MCF 10A (cell line): ENCODE measurements around the gene CAST. TPM values are rescaled to one million over a fixed set of nuclear protein-coding genes. Genes with fewer than 3 reads are reported as not detected.

Source experiments
- BruUV-seq: library from RNA; stranded (reverse); fragments of 400-500 nt; replicated peaks from 2 replicates; lab custom pipeline; 2021; lab: Mats Ljungman, UMichigan
- CTCF ChIA-PET: fragments of 300-600 bp; sonication (Branson Sonifier 250); formaldehyde crosslinking; extraction: SDS; loops from one replicate; lab custom pipeline; 2021; ENCODE audit warnings: antibody characterized with exemption, inconsistent platforms; lab: Yijun Ruan, JAX
- POLR2A ChIA-PET: fragments of 300-600, 350-650 bp; sonication (Branson Sonifier 250); formaldehyde crosslinking; extraction: SDS; loops from one replicate; lab custom pipeline; 2020; ENCODE audit warnings: antibody characterized with exemption, inconsistent platforms; lab: Yijun Ruan, JAX
- DNase-seq: peaks from one replicate; pipeline ENCODE4 v3.0.0-alpha.2; 2018; ENCODE audit not compliant: unreplicated experiment
- H3K27ac Mint-ChIP-seq: one replicate; pipeline ENCODE4 v1.8.0; 2022; ENCODE audit warnings: mild to moderate bottlenecking, low read depth, mixed read lengths; ENCODE audit not compliant: unreplicated experiment
- H3K27me3 Mint-ChIP-seq: one replicate; pipeline ENCODE4 v1.8.0; 2022; ENCODE audit warnings: mixed read lengths; ENCODE audit not compliant: insufficient read depth, unreplicated experiment
- H3K36me3 Mint-ChIP-seq: one replicate; pipeline ENCODE4 v1.8.0; 2022; ENCODE audit warnings: mild to moderate bottlenecking, moderate library complexity, mixed read lengths; ENCODE audit not compliant: insufficient read depth, unreplicated experiment
- H3K4me1 Mint-ChIP-seq: one replicate; pipeline ENCODE4 v1.8.0; 2022; ENCODE audit warnings: mixed read lengths; ENCODE audit not compliant: insufficient read depth, unreplicated experiment
- H3K4me3 Mint-ChIP-seq: one replicate; pipeline ENCODE4 v1.8.0; 2022; ENCODE audit warnings: mild to moderate bottlenecking, moderate library complexity, mixed read lengths; ENCODE audit not compliant: unreplicated experiment
- H3K9me3 Mint-ChIP-seq: one replicate; pipeline ENCODE4 v1.8.0; 2022; ENCODE audit warnings: mixed read lengths; ENCODE audit not compliant: unreplicated experiment
- intact Hi-C: fragments of 100-400 bp; cut with micrococcal nuclease; formaldehyde crosslinking; loops from 2 replicates; pipeline ENCODE4 v1.14.1; 2022
- total RNA-seq: library from RNA; stranded (reverse); gene quantifications from 2 replicates; pipeline ENCODE4 v1.2.3, GENCODE V29; 2022
- TF ChIP-seq, protein P1 (sequence below): fragments of 200-600 bp; IDR thresholded peaks from one replicate; pipeline ENCODE4 v1.8.0; 2022; ENCODE audit warnings: antibody characterized with exemption, mild to moderate bottlenecking; ENCODE audit not compliant: unreplicated experiment

CAST gene
- total RNA-seq, 1 experiment from 2014 or later, result 351 TPM

DNA sequence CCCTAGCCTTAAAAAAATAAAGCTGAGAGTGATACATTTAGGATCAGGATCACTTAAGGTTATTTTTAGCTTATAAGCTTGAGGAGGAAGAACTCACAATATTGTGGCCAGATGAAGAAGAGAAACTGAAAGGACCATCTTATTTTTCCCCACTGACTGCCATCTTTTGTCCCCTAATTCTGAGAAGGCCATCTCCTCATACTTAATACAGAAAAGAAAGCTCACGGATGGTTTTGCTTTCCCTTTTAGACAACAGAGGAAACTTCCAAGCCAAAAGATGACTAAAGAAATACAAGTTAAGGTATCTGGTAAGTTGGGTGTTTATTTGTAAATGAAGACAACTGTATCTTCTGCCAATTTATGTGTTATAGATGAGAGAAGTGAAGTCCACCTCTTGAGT is 109.2 kb downstream of the CAST start:
- Mint-ChIP-seq H3K27ac (peak overlapping the region; percentile 49), H3K9me3 (no peaks in the 10 kb centered on the region), H3K4me3 (no peak overlapping the region), H3K4me1 (no peaks in the 10 kb centered on the region), H3K36me3 (peaks cover 92% of the 10 kb centered on the region), H3K27me3 (no peaks in the 10 kb centered on the region)
- TF ChIP-seq, protein P1, sequence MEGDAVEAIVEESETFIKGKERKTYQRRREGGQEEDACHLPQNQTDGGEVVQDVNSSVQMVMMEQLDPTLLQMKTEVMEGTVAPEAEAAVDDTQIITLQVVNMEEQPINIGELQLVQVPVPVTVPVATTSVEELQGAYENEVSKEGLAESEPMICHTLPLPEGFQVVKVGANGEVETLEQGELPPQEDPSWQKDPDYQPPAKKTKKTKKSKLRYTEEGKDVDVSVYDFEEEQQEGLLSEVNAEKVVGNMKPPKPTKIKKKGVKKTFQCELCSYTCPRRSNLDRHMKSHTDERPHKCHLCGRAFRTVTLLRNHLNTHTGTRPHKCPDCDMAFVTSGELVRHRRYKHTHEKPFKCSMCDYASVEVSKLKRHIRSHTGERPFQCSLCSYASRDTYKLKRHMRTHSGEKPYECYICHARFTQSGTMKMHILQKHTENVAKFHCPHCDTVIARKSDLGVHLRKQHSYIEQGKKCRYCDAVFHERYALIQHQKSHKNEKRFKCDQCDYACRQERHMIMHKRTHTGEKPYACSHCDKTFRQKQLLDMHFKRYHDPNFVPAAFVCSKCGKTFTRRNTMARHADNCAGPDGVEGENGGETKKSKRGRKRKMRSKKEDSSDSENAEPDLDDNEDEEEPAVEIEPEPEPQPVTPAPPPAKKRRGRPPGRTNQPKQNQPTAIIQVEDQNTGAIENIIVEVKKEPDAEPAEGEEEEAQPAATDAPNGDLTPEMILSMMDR, result no peak
- ChIA-PET CTCF (interaction anchor here (1.0 to 4.3 kb wide), 4 partner anchors 9 to 392 kb away, joined by 4 to 22 read pairs (median 8); no protein-coding TSS in a partner anchor), POLR2A (interaction anchor here (1.5 kb wide), 1 partner anchor 10 kb away, joined by 6 read pairs; no protein-coding TSS in a partner anchor)
- intact Hi-C loops, result no loop called here
- no TSS peak for BruUV-seq
- no peak for DNase-seq

DNA sequence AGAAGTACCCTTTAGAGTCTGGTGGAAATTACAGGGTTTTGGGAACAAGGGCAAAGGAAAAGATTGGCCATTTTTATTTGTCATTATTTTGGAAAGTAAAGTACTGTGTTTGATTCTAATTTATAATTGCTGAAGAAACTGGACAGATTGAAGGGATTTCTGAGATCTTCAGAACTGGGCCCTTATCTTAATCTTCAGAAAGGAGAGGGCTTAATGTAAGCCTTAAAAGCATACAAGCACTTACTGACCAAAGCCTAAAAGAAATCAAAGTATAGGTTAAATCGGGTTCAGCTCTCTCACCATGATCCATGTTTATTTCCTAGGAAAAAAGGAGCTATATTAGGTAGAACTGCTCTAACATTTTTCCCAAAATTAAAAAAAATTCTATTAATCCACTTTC is 109.9 kb downstream of the CAST start:
- Mint-ChIP-seq H3K4me1 (no peaks in the 10 kb centered on the region), H3K27me3 (no peaks in the 10 kb centered on the region), H3K36me3 (peaks cover 90% of the 10 kb centered on the region), H3K4me3 (no peak overlapping the region), H3K9me3 (no peaks in the 10 kb centered on the region), H3K27ac (peak overlapping the region; percentile 49)
- ChIA-PET CTCF (interaction anchor here (3.1 kb wide), 1 partner anchor 9 kb away, joined by 11 read pairs; no protein-coding TSS in a partner anchor), POLR2A (no interaction called here)
- no peak for DNase-seq
- intact Hi-C loops, result no loop called here
- TF ChIP-seq, protein P1, result no peak
- no TSS peak for BruUV-seq

DNA sequence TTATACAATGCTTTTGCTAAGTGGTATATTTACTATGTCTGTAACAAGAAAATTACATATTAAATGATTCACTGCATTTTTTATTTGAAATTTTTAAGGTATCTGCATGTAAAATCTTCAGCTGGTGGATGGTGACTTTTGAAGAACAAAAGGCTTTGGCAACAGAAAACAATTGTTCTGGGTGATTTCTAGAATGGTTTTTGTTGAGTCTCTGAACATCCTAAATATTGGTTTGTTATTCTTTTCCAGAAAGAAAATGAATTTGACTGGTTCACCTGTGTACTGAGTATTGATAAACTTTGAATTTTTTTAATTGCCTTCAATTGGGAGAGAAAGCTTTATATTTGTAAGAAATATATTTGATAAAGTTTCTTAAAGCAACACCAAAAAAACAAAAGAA is 110.4 kb downstream of the CAST start:
- CTCF ChIA-PET, result interaction anchor here (0.7 to 3.1 kb wide), 3 partner anchors 10 to 315 kb away, joined by 3 to 11 read pairs (median 3); no protein-coding TSS in a partner anchor
- Mint-ChIP-seq H3K4me3 (no peak overlapping the region), H3K36me3 (peaks cover 90% of the 10 kb centered on the region), H3K9me3 (no peaks in the 10 kb centered on the region), H3K27me3 (no peaks in the 10 kb centered on the region), H3K4me1 (no peaks in the 10 kb centered on the region), H3K27ac (no peak overlapping the region)
- POLR2A ChIA-PET, result interaction anchor here (0.7 kb wide), 1 partner anchor 1999 kb away, joined by 3 read pairs; no protein-coding TSS in a partner anchor
- DNase-seq, result no peak
- BruUV-seq, result no TSS peak
- TF ChIP-seq, protein P1, result no peak
- intact Hi-C loops, result no loop called here

DNA sequence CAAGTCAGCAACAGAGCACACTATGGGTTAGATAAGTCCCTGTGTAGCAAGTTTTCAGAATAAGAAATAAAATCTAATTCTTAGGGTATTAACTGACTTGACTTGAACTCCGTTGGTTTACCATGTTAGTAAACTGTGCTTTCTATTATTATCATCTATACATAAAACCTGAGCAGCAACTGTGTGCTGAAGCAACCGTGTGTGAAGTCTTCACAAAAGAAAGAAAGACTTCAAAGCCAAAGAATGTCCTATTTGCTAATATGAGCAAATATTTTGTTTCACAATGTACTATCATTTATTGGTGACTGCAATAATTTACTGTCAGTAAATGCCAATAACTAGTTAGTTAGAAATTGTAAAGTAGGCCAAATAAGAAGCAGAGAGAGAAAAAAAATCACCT is 112.9 kb downstream of the CAST start:
- peaks cover 7% of the 10 kb centered on the region for H3K4me1 Mint-ChIP-seq
- no peaks in the 10 kb centered on the region for H3K9me3 Mint-ChIP-seq
- DNase-seq, result no peak
- POLR2A ChIA-PET, result no interaction called here
- intact Hi-C loops, result no loop called here
- H3K36me3 Mint-ChIP-seq, result peaks cover 88% of the 10 kb centered on the region
- no peaks in the 10 kb centered on the region for H3K27me3 Mint-ChIP-seq
- BruUV-seq, result no TSS peak
- TF ChIP-seq, protein P1, result no peak
- H3K4me3 Mint-ChIP-seq, result no peak overlapping the region
- CTCF ChIA-PET, result interaction anchor here (0.6 kb wide), 1 partner anchor 222 kb away, joined by 3 read pairs; no protein-coding TSS in a partner anchor
- H3K27ac Mint-ChIP-seq, result no peak overlapping the region
